Body of pancreas (tissue), 4 donors: ENCODE results near the gene MFSD8.

ENCODE experiments used
- POLR2A ChIP-seq, 3 donors: fragments of 450-650 bp; IDR thresholded peaks; one replicate each; pipeline ENCODE4 v1.6.1; 2016; ENCODE audit warnings: antibody characterized with exemption in 3 of 3, mild to moderate bottlenecking in 2 of 3
- TF ChIP-seq, protein P1 (sequence below), 7 experiments: fragments of 450-650 bp in 4 of 7; fragments of 200-600 bp in 3 of 7; sonication (generic) in 3 of 7; IDR thresholded peaks; one replicate each; pipeline ENCODE4 v1.5.1; 2016 to 2019; ENCODE audit warnings: antibody characterized with exemption in 7 of 7

DNA sequence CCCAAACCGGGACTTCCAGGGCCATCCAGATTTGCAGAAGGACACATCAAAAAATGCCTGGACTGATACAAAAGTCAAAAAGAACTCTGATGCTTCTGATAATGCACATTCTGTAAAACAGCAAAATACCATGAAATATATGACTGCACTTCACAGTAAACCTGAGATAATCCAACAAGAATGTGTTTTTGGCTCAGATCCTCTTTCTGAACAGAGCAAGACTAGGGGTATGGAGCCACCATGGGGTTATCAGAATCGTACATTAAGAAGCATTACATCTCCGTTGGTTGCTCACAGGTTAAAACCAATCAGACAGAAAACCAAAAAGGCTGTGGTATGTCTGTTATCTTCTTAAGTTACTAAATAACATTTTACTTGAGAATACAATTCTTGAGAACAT, 75.1 kb downstream of the MFSD8 start:
- no peak for TF ChIP-seq POLR2A (IDR thresholded peaks at IDR 0.05)
- TF ChIP-seq, protein P1, sequence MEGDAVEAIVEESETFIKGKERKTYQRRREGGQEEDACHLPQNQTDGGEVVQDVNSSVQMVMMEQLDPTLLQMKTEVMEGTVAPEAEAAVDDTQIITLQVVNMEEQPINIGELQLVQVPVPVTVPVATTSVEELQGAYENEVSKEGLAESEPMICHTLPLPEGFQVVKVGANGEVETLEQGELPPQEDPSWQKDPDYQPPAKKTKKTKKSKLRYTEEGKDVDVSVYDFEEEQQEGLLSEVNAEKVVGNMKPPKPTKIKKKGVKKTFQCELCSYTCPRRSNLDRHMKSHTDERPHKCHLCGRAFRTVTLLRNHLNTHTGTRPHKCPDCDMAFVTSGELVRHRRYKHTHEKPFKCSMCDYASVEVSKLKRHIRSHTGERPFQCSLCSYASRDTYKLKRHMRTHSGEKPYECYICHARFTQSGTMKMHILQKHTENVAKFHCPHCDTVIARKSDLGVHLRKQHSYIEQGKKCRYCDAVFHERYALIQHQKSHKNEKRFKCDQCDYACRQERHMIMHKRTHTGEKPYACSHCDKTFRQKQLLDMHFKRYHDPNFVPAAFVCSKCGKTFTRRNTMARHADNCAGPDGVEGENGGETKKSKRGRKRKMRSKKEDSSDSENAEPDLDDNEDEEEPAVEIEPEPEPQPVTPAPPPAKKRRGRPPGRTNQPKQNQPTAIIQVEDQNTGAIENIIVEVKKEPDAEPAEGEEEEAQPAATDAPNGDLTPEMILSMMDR (IDR thresholded peaks at IDR 0.05): no peak
